Mesenteric fat pad (tissue), 1 donor: ENCODE data around the gene BCAP31. TPM values are rescaled to one million over a fixed set of nuclear protein-coding genes. Genes with fewer than 3 reads are reported as not detected.
A peak's percentile ranks its signal among the peaks of the same experiment; 100 is the strongest.

Experiments
- DNase-seq: peaks from one replicate; pipeline ENCODE4 v3.0.0-alpha.2; 2020; ENCODE audit warnings: low spot score
- long read RNA-seq: library from polyadenylated mRNA; unstranded; transcript quantifications from one replicate; pipeline ENCODE4 v2.0.0, GENCODE V29; 2020
- total RNA-seq: library from RNA; stranded (reverse); fragmentation: NEBNext Ultra II Directional; extraction: Animal tissue kit (Norgen Biotek cat#: 25700); gene quantifications from one replicate; pipeline ENCODE4 v1.2.1, GENCODE V29; 2021
- donor health status: DM: yes; HTN: yes; CAD: no.

BCAP31 gene
- 513 TPM for total RNA-seq
- long read RNA-seq, transcript BCAP31-207 (8 exons, 1,824 nt): minor isoform, 167 of 2,596 reads
- long read RNA-seq, transcript BCAP31-201 (8 exons, 1,643 nt): major isoform, 2,136 of 2,596 reads
- long read RNA-seq, partial matches to known transcripts: 140 of 2,596 reads
- long read RNA-seq, other reads (novel, unspliced or antisense): 150 of 2,596 reads

DNA sequence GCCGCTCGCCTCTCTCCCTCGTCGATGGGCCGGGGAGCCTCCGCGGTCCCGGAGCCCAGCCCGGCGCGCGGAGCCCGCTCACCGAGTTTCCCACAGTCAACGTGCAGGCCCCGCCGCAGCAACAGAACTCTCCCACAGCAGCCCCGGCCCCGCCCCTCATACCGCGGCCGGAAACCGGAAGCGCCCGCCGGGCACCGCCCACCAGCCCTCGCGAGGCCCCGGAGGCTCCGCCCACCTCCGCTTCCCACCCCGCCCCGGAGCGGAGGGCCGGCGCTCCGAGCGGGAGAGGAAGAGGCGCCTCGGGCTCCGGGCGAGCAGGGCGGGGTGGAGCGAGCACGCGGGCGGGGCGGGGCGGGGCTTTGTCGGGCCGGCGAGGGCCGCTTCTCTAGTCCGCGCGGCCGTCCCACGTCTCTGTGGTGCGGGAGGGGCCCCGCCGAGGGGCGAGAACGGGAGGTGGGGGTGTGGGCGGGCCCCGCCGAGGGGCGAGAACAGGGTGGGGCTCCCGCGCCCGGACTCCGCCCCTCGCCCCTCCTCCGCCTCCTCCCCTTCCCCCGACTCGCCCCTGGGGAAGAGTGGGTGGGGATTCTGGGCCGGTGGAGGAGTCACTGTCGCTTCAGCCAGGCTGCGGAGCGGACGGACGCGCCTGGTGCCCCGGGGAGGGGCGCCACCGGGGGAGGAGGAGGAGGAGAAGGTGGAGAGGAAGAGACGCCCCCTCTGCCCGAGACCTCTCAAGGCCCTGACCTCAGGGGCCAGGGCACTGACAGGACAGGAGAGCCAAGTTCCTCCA is at the start of gene BCAP31, which contains the start of gene ABCD1:
Gene BCAP31, minus strand, starts transcription at position 136 of the 787 bp plus-strand sequence. CDS start 1,143 bp downstream, outside the sequence.
Gene ABCD1, plus strand, starts transcription at position 605 of the 787 bp plus-strand sequence. CDS start 411 bp downstream, outside the sequence.
- peak; percentile 95 for DNase-seq

DNA sequence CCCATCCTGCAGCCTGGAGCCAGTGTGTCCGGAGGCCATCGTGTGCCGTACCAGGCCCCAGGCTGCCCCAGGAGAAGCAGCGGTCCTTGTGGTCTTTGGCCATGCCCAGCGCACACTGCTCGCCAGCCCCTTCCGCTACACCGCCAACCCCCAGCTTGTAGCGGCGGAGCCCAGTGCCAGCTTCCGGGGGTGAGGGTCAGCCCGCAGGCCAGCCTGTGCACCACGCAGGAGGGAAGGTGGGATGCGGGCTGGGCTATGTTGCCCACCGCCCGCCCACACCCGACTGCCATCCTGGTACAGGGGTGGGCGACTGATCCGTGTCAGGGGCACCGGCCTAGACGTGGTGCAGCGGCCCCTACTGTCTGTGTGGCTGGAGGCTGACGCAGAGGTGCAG is 49.0 kb upstream of the BCAP31 start:
- no peak for DNase-seq

DNA sequence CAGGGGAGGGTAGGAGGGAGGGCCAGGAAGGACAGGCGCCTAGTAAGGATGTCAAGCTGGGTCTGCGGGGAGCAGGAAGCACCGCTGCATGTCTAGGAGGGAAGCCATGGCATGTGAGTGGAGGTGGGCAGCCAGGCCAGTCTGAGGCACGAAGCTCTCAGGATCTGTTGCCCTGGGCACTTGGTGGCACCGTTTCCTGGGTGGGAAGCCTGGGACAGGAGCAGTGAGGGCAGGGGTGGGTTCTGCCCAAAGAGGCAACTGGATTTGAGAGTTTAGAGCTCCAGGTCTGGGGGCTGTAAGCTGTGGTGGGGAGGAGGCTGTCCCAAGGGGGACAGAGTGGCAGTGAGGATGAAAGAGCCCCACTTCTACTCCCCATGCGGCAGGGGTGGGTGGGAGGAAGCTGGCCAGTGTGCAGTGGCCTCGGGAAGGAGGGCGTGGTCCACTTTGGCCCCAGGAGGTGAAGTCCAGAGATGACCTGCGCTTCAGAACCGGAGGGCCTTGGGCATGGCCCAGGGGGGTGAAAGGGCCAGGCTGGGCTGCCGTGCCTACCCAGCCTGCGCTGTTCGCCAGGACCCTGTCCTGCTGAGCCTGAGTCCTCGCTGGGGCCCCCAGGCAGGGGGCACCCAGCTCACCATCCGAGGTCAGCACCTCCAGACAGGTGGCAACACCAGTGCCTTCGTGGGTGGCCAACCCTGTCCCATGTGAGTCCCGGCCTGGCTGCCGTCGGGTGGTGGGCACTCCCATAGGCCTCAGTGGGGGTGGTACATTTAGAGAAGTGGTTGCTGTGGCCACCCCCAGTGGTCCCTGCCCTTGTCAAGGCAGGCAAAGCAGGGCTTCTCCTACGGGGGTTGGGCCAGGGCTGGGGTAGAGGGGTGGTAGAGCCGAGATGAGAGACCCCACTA is 48.4 kb upstream of the BCAP31 start:
- DNase-seq: no peak

DNA sequence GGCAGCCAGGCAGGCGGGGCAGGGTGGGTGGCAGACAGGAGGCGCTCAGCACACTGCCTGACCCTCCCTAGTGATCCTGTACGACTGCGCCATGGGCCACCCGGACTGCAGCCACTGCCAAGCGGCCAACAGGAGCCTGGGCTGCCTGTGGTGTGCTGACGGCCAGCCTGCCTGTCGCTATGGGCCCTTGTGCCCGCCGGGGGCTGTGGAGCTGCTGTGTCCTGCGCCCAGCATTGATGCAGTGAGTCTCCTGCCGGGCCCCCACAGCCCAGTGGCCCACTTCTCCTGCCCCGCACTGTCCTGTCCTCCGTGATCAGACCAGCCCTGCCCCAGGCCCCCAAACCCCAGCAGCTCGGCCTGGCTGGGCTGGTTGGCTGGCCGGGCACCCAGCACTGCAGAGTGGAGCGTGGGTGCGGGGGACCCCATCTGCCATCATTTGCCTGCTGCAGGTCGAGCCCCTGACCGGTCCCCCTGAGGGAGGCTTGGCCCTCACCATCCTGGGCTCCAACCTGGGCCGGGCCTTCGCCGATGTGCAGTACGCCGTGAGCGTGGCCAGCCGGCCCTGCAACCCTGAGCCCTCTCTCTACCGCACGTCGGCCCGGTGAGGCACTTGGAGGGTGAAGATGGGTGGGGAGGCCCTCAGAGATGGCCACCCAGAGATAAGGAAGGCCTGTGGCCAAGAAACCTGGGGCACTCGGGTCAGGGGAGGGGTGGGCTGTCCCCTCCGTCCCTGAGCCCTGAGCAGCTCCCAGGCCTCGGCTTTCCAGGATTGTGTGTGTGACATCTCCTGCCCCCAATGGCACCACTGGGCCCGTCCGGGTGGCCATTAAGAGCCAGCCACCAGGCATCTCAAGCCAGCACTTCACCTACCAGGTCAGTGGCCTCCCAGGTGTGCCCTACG is 47.5 kb upstream of the BCAP31 start:
- no peak for DNase-seq

DNA sequence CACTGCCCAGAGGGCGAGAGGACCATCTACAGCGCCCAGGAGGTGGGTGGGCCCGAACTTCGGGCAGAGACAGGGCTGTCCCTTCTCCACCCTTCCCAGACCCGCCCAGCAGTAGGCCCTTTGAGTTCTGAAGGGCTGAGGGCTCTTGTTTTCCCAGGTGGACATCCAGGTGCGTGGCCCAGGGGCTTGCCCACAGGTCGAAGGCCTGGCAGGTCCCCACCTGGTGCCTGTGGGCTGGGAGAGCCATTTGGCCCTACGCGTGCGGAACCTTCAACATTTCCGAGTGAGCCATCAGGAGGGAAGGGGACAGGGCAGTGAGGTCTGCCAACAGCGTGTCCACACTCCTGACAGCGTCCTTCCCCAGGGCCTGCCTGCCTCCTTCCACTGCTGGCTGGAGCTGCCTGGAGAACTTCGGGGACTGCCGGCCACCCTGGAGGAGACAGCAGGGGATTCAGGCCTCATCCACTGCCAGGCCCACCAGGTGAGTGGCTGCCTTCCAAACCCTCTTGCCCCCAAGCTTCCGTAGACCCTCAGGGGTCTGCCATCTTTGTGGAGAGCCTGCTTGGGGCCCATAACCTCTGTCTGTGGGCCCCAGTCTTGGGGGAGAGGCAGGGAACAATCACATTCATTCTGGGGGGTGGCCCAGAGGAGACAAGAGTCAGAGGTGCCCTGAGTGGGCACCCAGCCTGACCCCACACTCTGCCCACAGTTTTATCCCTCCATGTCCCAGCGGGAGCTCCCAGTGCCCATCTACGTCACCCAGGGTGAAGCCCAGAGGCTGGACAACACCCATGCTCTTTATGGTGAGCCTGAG is 46.6 kb upstream of the BCAP31 start:
- DNase-seq: no peak

GRCh38 chrX:153769865-153770600 is 45.8 kb upstream of the BCAP31 start:
- DNase-seq: no peak

DNA sequence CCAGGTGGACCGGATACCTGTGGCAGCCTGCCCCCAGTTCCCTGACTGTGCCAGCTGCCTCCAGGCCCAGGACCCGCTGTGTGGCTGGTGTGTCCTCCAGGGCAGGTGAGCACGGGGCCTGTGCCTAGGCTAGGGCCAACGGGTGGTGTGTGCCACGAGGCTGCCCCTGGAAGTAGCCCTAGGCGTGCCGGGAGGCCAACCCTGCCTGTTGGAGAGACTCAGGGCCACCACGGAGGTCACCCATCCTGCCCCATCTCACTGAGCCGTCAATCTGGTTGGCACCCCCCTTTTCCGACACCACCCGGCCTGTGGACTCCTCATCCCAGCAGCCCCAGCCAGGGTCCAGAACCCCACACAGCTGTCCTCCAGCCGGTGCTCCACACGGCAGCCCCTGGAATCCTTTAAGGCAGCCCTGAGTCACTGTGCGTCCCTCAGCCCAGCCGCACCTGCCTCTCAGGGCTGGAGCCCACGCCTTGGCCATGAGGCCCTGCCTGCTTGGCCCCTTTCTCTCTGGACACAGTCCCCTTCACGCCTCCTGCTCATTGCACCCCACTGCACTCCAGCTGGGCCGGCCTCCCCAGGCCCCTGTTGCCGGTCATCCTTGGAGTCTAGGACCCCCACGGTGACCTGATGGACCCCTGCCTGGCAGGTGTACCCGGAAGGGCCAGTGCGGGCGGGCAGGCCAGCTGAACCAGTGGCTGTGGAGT is 45.1 kb upstream of the BCAP31 start:
- no peak for DNase-seq

- no peak for DNase-seq
Observed at GRCh38 chrX:153768311-153769157, 44.3 kb upstream of the BCAP31 start.

GRCh38 chrX:153767674-153768055 is 43.5 kb upstream of the BCAP31 start:
- no peak for DNase-seq

DNA sequence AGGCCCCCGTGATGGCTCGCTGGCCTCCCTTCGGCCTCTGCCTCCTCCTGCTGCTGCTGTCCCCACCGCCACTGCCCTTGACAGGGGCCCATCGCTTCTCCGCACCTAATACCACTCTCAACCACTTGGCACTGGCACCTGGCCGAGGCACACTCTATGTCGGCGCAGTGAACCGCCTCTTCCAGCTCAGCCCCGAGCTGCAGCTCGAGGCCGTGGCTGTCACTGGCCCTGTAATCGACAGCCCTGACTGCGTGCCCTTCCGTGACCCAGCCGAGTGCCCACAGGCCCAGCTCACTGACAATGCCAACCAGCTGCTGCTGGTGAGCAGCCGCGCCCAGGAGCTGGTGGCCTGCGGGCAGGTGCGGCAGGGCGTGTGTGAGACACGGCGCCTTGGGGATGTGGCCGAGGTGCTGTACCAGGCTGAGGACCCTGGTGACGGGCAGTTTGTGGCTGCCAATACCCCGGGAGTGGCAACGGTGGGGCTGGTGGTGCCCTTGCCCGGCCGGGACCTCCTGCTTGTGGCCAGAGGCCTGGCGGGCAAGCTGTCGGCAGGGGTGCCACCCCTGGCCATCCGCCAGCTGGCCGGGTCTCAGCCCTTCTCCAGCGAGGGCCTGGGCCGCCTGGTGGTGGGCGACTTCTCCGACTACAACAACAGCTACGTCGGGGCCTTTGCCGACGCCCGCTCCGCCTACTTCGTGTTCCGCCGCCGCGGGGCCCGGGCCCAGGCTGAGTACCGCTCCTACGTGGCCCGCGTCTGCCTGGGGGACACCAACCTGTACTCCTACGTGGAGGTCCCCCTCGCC is 42.9 kb upstream of the BCAP31 start:
- no peak for DNase-seq

DNA sequence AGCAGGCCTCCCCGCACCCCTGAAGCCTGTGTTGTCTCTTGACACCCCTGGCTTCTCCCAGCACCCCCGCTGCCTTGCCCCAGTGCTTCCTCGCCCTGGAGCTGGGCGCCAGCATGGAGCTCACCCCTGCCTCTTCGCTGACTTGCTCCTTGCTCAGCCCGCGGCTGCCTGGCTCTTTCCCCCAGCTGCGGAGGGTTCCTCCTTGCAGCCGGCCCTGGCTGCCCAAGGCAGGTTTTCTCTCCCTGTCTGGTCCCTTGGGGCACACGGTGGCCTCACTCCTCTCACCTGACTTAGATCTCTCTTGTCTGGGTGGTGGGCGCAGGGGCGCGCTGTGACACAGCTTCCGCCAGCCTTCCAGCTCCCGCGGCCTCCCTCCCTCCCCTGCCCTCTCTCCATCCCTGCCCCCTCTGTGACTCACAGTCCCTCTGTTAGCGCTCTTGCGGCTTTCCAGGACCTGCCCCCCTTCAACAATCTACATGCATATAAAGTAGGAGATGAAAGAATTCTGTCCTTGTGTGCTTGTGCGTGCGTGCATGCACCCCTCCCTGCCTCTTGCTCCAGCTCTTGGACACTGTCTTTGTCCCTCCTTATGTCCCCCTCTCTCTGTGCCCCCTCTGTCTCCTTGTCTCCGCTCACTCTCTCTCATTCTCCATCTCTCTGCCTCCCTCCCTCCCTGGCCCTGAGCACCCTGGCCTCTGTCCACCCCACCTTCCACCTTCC is 42.1 kb upstream of the BCAP31 start:
- DNase-seq: no peak

- DNase-seq: no peak
Observed at GRCh38 chrX:153765138-153766079, 41.2 kb upstream of the BCAP31 start.

- no peak for DNase-seq
Observed at GRCh38 chrX:153764786-153765137, 40.6 kb upstream of the BCAP31 start.

GRCh38 chrX:153763989-153764755 is 40.0 kb upstream of the BCAP31 start, which contains the start of gene PLXNB3:
Gene PLXNB3 (plus strand): TSS chrX:153764249. CDS start chrX:153765536, 1,287 bp downstream.
- no peak for DNase-seq
